ENCODE measurements around the gene MARCHF2. TPM values are rescaled to one million over a fixed set of nuclear protein-coding genes. Genes with fewer than 3 reads are reported as not detected.

MARCHF2 gene
- total and polyA plus RNA-seq, 2 donors (not counting 3 experiments of a cell fraction or from before 2014, with no cell fraction given), result 43.5 to 91.9 TPM

GRCh38 chr19:8482696-8483095, 69.6 kb downstream of the MARCHF2 start:
- no TSS peak for BruUV-seq (replicated peaks)
- DNase-seq (ENCODE audit: low read depth, low spot score), result no peak
- Histone ChIP-seq H2AFZ (ENCODE audit: low read depth, low read length) (no peak overlapping the region), H3K9me1 (replicated peaks; ENCODE audit: control insufficient read depth, extremely low read depth, insufficient read depth, low read length) (no peaks in the 10 kb centered on the region), H3K36me3 (ENCODE audit: control insufficient read depth in 2 of 2, extremely low read depth in 1 of 2, insufficient read depth in 2 of 2, low read length in 2 of 2) (peaks cover 34 to 70% of the 10 kb centered on the region in 2 experiments), H3K27me3 (ENCODE audit: control insufficient read depth in 2 of 2, insufficient read depth in 2 of 2, low read length in 2 of 2) (no peaks in the 10 kb centered on the region), H3K79me2 (ENCODE audit: control insufficient read depth, insufficient read depth, low read length) (peaks cover 45% of the 10 kb centered on the region), H3K4me1 (ENCODE audit: control insufficient read depth, extremely low read depth, insufficient read depth, low read length) (no peaks in the 10 kb centered on the region), H3K4me2 (ENCODE audit: insufficient read depth, low read length) (no peak overlapping the region), H3K4me3 (replicated peaks in 1 of 3; ENCODE audit: insufficient read depth in 1 of 3, low read depth in 1 of 3, low read length in 3 of 3) (no peak overlapping the region), H4K20me1 (replicated peaks; ENCODE audit: control insufficient read depth, extremely low read depth, insufficient read depth, low read length) (peaks cover 5% of the 10 kb centered on the region), H3K27ac (ENCODE audit: insufficient read depth, low read depth, low read length) (no peak overlapping the region), H3K9me3 (replicated peaks; ENCODE audit: control insufficient read depth, insufficient read depth, low read length) (no peaks in the 10 kb centered on the region), H3K9ac (replicated peaks; ENCODE audit: extremely low read depth, insufficient read depth, low read length) (no peak overlapping the region)
- dilution Hi-C loops (cut with MboI; ENCODE audit: extremely low pct_ligation_motif_present, low sequenced_read_pairs) (no loop called here), intact Hi-C loops (cut with micrococcal nuclease) (no loop called here)
- CTCF ChIA-PET, result interaction anchor here (2.2 to 2.4 kb wide), 2 partner anchors 23 to 129 kb away, joined by 7 read pairs; no protein-coding TSS in a partner anchor
- POLR2A ChIA-PET, result no interaction called here
- no peak for TF ChIP-seq POLR2AphosphoS5 (IDR thresholded peaks at IDR 0.05; ENCODE audit: insufficient read depth, low read depth, low read length)
- TF ChIP-seq POLR2A (IDR thresholded peaks at IDR 0.05; ENCODE audit: low read depth, low read length), result no peak
- TF ChIP-seq FOS (IDR thresholded peaks at IDR 0.05; ENCODE audit: borderline replicate concordance, insufficient read depth, low read length), result no peak
- TF ChIP-seq MAX (IDR thresholded peaks at IDR 0.05; ENCODE audit: insufficient read depth, insufficient read length), result no peak
- no peak for TF ChIP-seq MYC (IDR thresholded peaks at IDR 0.05; ENCODE audit: low read depth, low read length)
- no peak for TF ChIP-seq JUN (IDR thresholded peaks at IDR 0.05; ENCODE audit: borderline replicate concordance, insufficient read depth, insufficient read length, low read depth)
- TF ChIP-seq CTCF (IDR thresholded peaks at IDR 0.05; ENCODE audit: extremely low read depth in 1 of 2, insufficient read depth in 1 of 2, low read depth in 1 of 2, low read length in 2 of 2), result no peak
- no peak for TF ChIP-seq EZH2 (IDR thresholded peaks at IDR 0.05; ENCODE audit: borderline replicate concordance, low read depth, low read length, severe bottlenecking)
- no peak for TF ChIP-seq GATA2 (IDR thresholded peaks at IDR 0.05; ENCODE audit: insufficient read depth, insufficient read length, low read depth, low read length)
- FAIRE-seq, result no peak
